ENCODE results near the gene PRDX5. TPM values are rescaled to one million over a fixed set of nuclear protein-coding genes. Genes with fewer than 3 reads are reported as not detected.

PRDX5 gene
- total RNA-seq, 1 experiment from 2014 or later, result 381 TPM

DNA sequence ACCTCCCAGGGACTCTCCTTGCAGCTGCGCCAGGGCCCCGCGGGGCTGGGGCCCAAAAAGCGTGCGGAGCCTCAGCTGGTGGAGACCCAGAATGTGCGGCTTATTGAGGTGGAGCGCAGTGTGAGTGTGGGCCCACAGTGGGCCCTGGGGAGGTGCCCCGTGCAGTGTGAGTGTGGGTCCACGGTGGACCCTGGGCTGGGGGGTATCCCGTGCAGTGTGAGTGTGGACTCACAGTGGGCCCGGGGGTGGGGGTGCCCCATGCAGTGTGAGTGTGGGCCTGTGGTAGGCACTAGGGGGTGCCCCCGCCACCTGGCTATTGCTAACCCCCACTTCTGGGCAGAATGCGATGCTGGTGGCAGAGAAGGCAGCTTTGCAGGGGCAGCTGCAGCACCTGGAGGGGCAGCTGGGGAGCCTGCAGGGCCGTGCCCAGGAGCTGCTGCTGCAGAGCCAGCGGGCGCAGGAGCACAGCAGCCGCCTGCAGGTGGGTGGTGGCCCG lies 33.3 kb downstream of the PRDX5 start:
- Histone ChIP-seq H3K4me1 (replicated peaks; ENCODE audit: insufficient read depth) (peaks cover 30% of the 10 kb centered on the region), H3K36me3 (ENCODE audit: low read depth) (no peaks in the 10 kb centered on the region), H3K9me2 (ENCODE audit: insufficient read depth) (no peaks in the 10 kb centered on the region), H2AFZ (no peak overlapping the region), H3K9me3 (ENCODE audit: insufficient read depth, low read depth) (no peaks in the 10 kb centered on the region), H3K4me3 (no peak overlapping the region), H3K27ac (no peak overlapping the region), H3K27me3 (ENCODE audit: insufficient read depth, low read depth) (no peaks in the 10 kb centered on the region), H4K20me1 (ENCODE audit: insufficient read depth) (no peaks in the 10 kb centered on the region), H3K4me2 (no peak overlapping the region), H3K79me2 (ENCODE audit: low read depth) (no peaks in the 10 kb centered on the region), H3F3A (ENCODE audit: insufficient read depth, low read depth) (peaks cover 29% of the 10 kb centered on the region; the same call in 1 of the 2 replicates)
- no TSS peak for BruUV-seq (replicated peaks)
- intact Hi-C loops (cut with micrococcal nuclease; ENCODE audit: unreplicated experiment), result no loop called here
- no peak for DNase-seq
- ChIA-PET CTCF (interaction anchor here (1.7 kb wide), 1 partner anchor 79 kb away, joined by 3 read pairs; no protein-coding TSS in a partner anchor), POLR2A (ENCODE audit: unreplicated experiment) (interaction anchor here (0.8 kb wide), 1 partner anchor 110 kb away, joined by 3 read pairs; no protein-coding TSS in a partner anchor)
- no peak for TF ChIP-seq EZH2 (IDR thresholded peaks at IDR 0.05; ENCODE audit: low read depth)
- TF ChIP-seq CTCF (conservative IDR thresholded peaks at IDR 0.05), result no peak

DNA sequence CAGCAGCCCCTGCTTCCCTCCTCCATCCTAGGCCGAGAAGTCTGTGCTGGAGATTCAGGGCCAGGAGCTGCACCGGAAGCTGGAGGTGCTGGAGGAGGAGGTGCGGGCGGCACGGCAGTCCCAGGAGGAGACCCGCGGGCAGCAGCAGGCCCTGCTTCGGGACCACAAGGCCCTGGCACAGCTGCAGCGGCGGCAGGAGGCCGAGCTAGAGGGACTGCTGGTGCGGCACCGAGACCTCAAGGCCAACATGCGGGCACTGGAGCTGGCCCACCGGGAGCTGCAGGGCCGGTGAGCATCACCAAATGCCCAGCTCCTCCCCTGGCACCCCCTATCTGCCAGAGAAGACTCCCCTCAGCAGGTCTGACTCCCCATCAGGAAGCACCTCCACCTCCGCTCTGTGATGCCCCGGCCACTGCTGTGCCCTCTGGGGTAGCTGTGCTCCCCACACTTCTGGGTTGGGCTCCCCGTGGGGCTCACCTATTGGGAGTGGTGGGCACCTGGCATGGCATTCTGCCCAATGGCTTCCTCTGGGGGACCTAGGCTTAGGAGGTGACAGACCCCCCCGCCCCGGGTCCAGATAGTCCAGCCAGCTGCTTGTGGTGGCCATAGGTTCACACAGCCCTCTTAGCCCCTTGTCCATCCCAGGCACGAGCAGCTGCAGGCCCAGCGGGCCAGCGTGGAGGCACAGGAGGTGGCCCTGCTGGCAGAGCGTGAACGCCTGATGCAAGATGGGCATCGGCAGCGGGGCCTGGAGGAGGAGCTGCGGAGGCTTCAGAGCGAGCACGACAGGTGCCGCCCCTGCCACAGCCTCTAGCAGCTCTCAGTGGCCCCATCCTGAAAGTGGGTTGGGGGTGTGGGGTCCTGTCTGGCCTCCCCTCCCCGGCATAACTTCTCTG lies 34.4 kb downstream of the PRDX5 start:
- CTCF ChIA-PET, result interaction anchor here (0.6 to 4.3 kb wide), 2 partner anchors 35 to 351 kb away, joined by 16 to 87 read pairs; partner anchors contain the start of genes PRDX5 and TRMT112
- H3K9me2 ChIP-seq (ENCODE audit: insufficient read depth), result no peaks in the 10 kb centered on the region

More for the DNA sequence above, 34.4 kb downstream of the PRDX5 start:
- no peak for TF ChIP-seq CTCF (conservative IDR thresholded peaks at IDR 0.05)
- no peak for TF ChIP-seq EZH2 (IDR thresholded peaks at IDR 0.05; ENCODE audit: low read depth)
- H3K79me2 ChIP-seq (ENCODE audit: low read depth), result no peaks in the 10 kb centered on the region
- H3F3A ChIP-seq (ENCODE audit: insufficient read depth, low read depth), result peaks cover 26% of the 10 kb centered on the region; the same call in 1 of the 2 replicates
- intact Hi-C loops (cut with micrococcal nuclease; ENCODE audit: unreplicated experiment), result no loop called here
- no peak overlapping the region for H3K27ac ChIP-seq
- H3K36me3 ChIP-seq (ENCODE audit: low read depth), result no peaks in the 10 kb centered on the region
- H3K27me3 ChIP-seq (ENCODE audit: insufficient read depth, low read depth), result no peaks in the 10 kb centered on the region
- H3K4me1 ChIP-seq (replicated peaks; ENCODE audit: insufficient read depth), result peaks cover 33% of the 10 kb centered on the region
- H3K4me2 ChIP-seq, result no peak overlapping the region
- no peak for DNase-seq
- H4K20me1 ChIP-seq (ENCODE audit: insufficient read depth), result no peaks in the 10 kb centered on the region
- POLR2A ChIA-PET (ENCODE audit: unreplicated experiment), result interaction anchor here (0.5 kb wide), 1 partner anchor 1070 kb away, joined by 3 read pairs; the partner anchor contains the start of gene NEAT1
- BruUV-seq (replicated peaks), result no TSS peak
- no peak overlapping the region for H3K4me3 ChIP-seq
- no peak overlapping the region for H2AFZ ChIP-seq
- no peaks in the 10 kb centered on the region for H3K9me3 ChIP-seq (ENCODE audit: insufficient read depth, low read depth)

Measured in PC-9 (cell line).